Parathyroid adenoma (tissue), 2 donors: Measurements from ENCODE around the gene TMEM250.

Experiments
- H2AFZ ChIP-seq: fragments of 300-600 bp; sonication (generic); one replicate; pipeline ENCODE4 v1.7.0; 2017; ENCODE audit warnings: antibody characterized with exemption, mild to moderate bottlenecking
- H3K27ac ChIP-seq: fragments of 300-600 bp; sonication (generic); one replicate; pipeline ENCODE4 v1.7.0; 2017
- H3K27me3 ChIP-seq: fragments of 300-600 bp; sonication (generic); one replicate; pipeline ENCODE4 v1.7.0; 2017; ENCODE audit warnings: low read length; ENCODE audit not compliant: control insufficient read depth, insufficient read depth
- H3K36me3 ChIP-seq: fragments of 300-600 bp; sonication (generic); one replicate; pipeline ENCODE4 v1.7.0; 2017; ENCODE audit warnings: low read length; ENCODE audit not compliant: control insufficient read depth, insufficient read depth
- H3K4me1 ChIP-seq: fragments of 300-600 bp; sonication (generic); one replicate; pipeline ENCODE4 v1.7.0; 2017; ENCODE audit warnings: control low read depth
- H3K4me2 ChIP-seq: fragments of 300-600 bp; sonication (generic); one replicate; pipeline ENCODE4 v1.7.0; 2017; ENCODE audit warnings: low read length
- H3K4me3 ChIP-seq: fragments of 300-600 bp; sonication (generic); one replicate; pipeline ENCODE4 v1.7.0; 2017; ENCODE audit warnings: low read depth, low read length
- H3K79me2 ChIP-seq: fragments of 300-600 bp; sonication (generic); one replicate; pipeline ENCODE4 v1.7.0; 2017; ENCODE audit warnings: control low read depth
- H3K9ac ChIP-seq: fragments of 300-600 bp; sonication (generic); one replicate; pipeline ENCODE4 v1.7.0; 2017; ENCODE audit warnings: mild to moderate bottlenecking
- H3K9me3 ChIP-seq: fragments of 300-600 bp; sonication (generic); one replicate; pipeline ENCODE4 v1.7.0; 2017; ENCODE audit warnings: low read length; ENCODE audit not compliant: control insufficient read depth
- CTCF ChIP-seq: fragments of 300-600 bp; sonication (generic); IDR thresholded peaks from one replicate; pipeline ENCODE4 v1.7.0; 2017; ENCODE audit warnings: antibody characterized with exemption, mild to moderate bottlenecking
- donor health status: primary hyperparathyroidism.

The TMEM250 gene

GRCh38 chr9:136154943-136155342, 36.3 kb upstream of the TMEM250 start:
- H3K4me3 ChIP-seq: no peak overlapping the region

GRCh38 chr9:136153381-136154065, 34.8 kb upstream of the TMEM250 start:
- Histone ChIP-seq H3K36me3 (no peaks in the 10 kb centered on the region), H3K9ac (no peak overlapping the region), H3K4me3 (no peak overlapping the region), H3K4me2 (no peak overlapping the region), H3K27ac (no peak overlapping the region), H3K79me2 (no peaks in the 10 kb centered on the region), H3K9me3 (no peaks in the 10 kb centered on the region), H3K4me1 (no peaks in the 10 kb centered on the region), H2AFZ (no peak overlapping the region), H3K27me3 (no peaks in the 10 kb centered on the region)
- TF ChIP-seq CTCF: no peak

More at GRCh38 chr9:136154943-136155342, 36.3 kb upstream of the TMEM250 start:
- Histone ChIP-seq H3K9ac (no peak overlapping the region), H2AFZ (no peak overlapping the region), H3K27me3 (no peaks in the 10 kb centered on the region), H3K36me3 (no peaks in the 10 kb centered on the region), H3K4me1 (no peaks in the 10 kb centered on the region), H3K9me3 (no peaks in the 10 kb centered on the region), H3K79me2 (no peaks in the 10 kb centered on the region), H3K27ac (no peak overlapping the region), H3K4me2 (no peak overlapping the region)
- no peak for TF ChIP-seq CTCF

GRCh38 chr9:136152931-136153330, 34.3 kb upstream of the TMEM250 start:
- Histone ChIP-seq H3K4me3 (no peak overlapping the region), H3K27me3 (no peaks in the 10 kb centered on the region), H3K79me2 (no peaks in the 10 kb centered on the region), H2AFZ (no peak overlapping the region), H3K27ac (no peak overlapping the region), H3K4me1 (no peaks in the 10 kb centered on the region), H3K9me3 (no peaks in the 10 kb centered on the region), H3K4me2 (no peak overlapping the region), H3K9ac (no peak overlapping the region), H3K36me3 (no peaks in the 10 kb centered on the region)
- TF ChIP-seq CTCF: no peak

- Histone ChIP-seq H2AFZ (no peak overlapping the region), H3K4me2 (no peak overlapping the region), H3K9me3 (no peaks in the 10 kb centered on the region), H3K4me1 (no peaks in the 10 kb centered on the region), H3K27ac (no peak overlapping the region), H3K4me3 (no peak overlapping the region), H3K9ac (no peak overlapping the region), H3K79me2 (no peaks in the 10 kb centered on the region), H3K36me3 (no peaks in the 10 kb centered on the region), H3K27me3 (no peaks in the 10 kb centered on the region)
- TF ChIP-seq CTCF: no peak
Observed at GRCh38 chr9:136152543-136152866, 33.8 kb upstream of the TMEM250 start.

- no peaks in the 10 kb centered on the region for H3K79me2 ChIP-seq
- no peaks in the 10 kb centered on the region for H3K4me1 ChIP-seq
- no peaks in the 10 kb centered on the region for H3K36me3 ChIP-seq
- TF ChIP-seq CTCF: no peak
- no peak overlapping the region for H2AFZ ChIP-seq
- H3K4me2 ChIP-seq: no peak overlapping the region
- no peak overlapping the region for H3K4me3 ChIP-seq
- no peak overlapping the region for H3K27ac ChIP-seq
- H3K9ac ChIP-seq: no peak overlapping the region
- no peaks in the 10 kb centered on the region for H3K9me3 ChIP-seq
- H3K27me3 ChIP-seq: no peaks in the 10 kb centered on the region
Observed at GRCh38 chr9:136151848-136152542, 33.3 kb upstream of the TMEM250 start.
